Right atrium auricular region (tissue), 2 donors: ENCODE measurements around the gene SETBP1. TPM values are rescaled to one million over a fixed set of nuclear protein-coding genes. Genes with fewer than 3 reads are reported as not detected.
A peak's percentile ranks its signal among the peaks of the same experiment; 100 is the strongest.

Experiments used
- DNase-seq: peaks from one replicate; pipeline ENCODE4 v3.0.0-alpha.2; 2019; ENCODE audit warnings: low spot score
- H3K27ac ChIP-seq, 2 donors: fragments of 200-600 bp; sonication (generic); 1 replicate in 1 of 2; 2 replicates in 1 of 2; pipeline ENCODE4 v1.5.1; 2016 to 2019
- H3K27me3 ChIP-seq, 2 donors: fragments of 200-600 bp; sonication (generic); one replicate each; pipeline versions ENCODE4 v1.5.1 to v1.6.0; 2017 to 2019
- H3K36me3 ChIP-seq: fragments of 200-600 bp; sonication (generic); one replicate; pipeline ENCODE4 v1.5.1; 2016
- H3K4me1 ChIP-seq, 2 donors: fragments of 200-600 bp; sonication (generic); one replicate each; pipeline versions ENCODE4 v1.5.1 to v1.6.0; 2017 to 2019
- H3K4me3 ChIP-seq, 2 donors: fragments of 200-600 bp; sonication (generic); 1 replicate in 1 of 2; 2 replicates in 1 of 2; pipeline ENCODE4 v1.5.1; 2017 to 2019; ENCODE audit warnings: mild to moderate bottlenecking in 1 of 2, moderate library complexity in 1 of 2
- H3K9me3 ChIP-seq, 2 donors: fragments of 200-600 bp; sonication (generic); one replicate each; pipeline ENCODE4 v1.5.1; 2019
- total RNA-seq, 2 donors: library from RNA; depleted of rRNA; stranded (reverse); fragments of >200 nt; gene quantifications; one replicate each; pipeline ENCODE4 v1.1.0, GENCODE V29; 2016
- TF ChIP-seq, protein P1 (sequence below), 2 donors: fragments of 200-600 bp; sonication (generic); IDR thresholded peaks; one replicate each; pipeline ENCODE4 v1.5.1; 2019; ENCODE audit warnings: antibody characterized with exemption in 2 of 2

Gene SETBP1
- total RNA-seq, 2 donors from 2014 or later = 7.8 to 13.4 TPM

DNA sequence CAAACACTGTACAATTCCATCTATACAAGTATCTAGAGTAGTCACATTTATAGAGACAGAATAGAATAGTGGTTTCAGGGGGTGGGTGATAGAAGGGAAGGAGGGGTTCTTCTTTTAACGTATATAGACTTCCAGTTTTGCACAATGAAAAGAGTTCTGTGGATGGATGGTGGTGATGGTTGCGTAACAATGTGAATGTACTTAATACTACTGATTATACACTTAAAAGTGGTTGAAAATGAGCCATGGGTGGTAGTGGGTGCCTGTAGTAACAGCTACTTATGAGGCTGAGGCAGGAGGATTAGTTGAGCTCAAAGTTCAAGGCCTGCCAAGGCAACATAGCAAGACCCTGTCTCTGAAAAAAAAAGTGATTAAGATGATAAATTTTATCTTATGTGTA, 85.8 kb downstream of the SETBP1 start:
- Histone ChIP-seq H3K27ac (no peak overlapping the region), H3K4me3 (no peak overlapping the region), H3K4me1 (peaks cover 0 to 8% of the 10 kb centered on the region in 2 donors), H3K9me3 (no peaks in the 10 kb centered on the region), H3K27me3 (no peaks in the 10 kb centered on the region), H3K36me3 (no peaks in the 10 kb centered on the region)
- DNase-seq = no peak
- TF ChIP-seq, protein P1, sequence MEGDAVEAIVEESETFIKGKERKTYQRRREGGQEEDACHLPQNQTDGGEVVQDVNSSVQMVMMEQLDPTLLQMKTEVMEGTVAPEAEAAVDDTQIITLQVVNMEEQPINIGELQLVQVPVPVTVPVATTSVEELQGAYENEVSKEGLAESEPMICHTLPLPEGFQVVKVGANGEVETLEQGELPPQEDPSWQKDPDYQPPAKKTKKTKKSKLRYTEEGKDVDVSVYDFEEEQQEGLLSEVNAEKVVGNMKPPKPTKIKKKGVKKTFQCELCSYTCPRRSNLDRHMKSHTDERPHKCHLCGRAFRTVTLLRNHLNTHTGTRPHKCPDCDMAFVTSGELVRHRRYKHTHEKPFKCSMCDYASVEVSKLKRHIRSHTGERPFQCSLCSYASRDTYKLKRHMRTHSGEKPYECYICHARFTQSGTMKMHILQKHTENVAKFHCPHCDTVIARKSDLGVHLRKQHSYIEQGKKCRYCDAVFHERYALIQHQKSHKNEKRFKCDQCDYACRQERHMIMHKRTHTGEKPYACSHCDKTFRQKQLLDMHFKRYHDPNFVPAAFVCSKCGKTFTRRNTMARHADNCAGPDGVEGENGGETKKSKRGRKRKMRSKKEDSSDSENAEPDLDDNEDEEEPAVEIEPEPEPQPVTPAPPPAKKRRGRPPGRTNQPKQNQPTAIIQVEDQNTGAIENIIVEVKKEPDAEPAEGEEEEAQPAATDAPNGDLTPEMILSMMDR (IDR thresholded peaks at IDR 0.05) = no peak

DNA sequence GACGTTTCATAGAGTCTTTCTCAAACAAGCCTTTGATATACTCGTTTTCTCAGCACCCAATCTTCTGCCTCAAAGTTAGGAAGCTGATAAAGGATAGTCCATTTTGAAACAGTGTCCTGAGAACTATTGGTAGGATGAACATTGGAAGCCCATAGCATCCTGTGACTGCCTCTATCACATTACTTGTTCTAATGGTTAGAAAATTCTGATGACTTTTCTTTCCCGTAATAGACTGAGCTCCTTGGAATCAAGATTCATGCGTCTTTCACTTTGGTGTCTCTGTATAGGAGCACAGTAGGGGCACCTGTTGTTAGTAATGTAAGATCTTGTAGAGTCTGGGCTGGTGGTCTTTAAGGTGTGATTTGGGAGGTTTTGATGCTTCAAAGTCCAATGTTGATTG, 87.1 kb downstream of the SETBP1 start:
- TF ChIP-seq, protein P1 (IDR thresholded peaks at IDR 0.05) = no peak
- Histone ChIP-seq H3K27me3 (no peaks in the 10 kb centered on the region), H3K4me1 (peaks cover 0 to 16% of the 10 kb centered on the region in 2 donors), H3K9me3 (no peaks in the 10 kb centered on the region), H3K36me3 (no peaks in the 10 kb centered on the region), H3K27ac (no peak overlapping the region), H3K4me3 (no peak overlapping the region)
- no peak for DNase-seq

DNA sequence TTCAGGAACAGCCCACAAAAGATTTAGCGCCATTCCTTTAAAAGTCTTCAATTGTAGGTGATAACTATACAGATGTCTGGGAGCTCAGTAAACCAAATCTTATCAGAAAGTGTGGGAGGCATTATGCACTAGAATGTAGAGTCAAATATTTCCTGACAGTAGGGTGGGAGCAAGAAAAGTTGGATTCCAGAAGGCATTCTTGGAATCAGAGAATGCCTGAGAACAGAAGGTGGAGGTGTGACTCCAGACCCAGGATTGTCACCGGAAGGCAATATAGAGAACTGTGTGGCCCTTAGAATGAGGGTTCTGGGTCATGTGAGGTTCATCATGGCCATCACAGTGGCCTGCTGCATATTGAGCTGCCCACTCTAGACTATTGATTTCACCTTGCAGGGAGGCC, 90.0 kb downstream of the SETBP1 start:
- TF ChIP-seq, protein P1 (IDR thresholded peaks at IDR 0.05) = no peak
- Histone ChIP-seq H3K4me1 (peaks cover 0 to 13% of the 10 kb centered on the region in 2 donors), H3K36me3 (no peaks in the 10 kb centered on the region), H3K9me3 (no peaks in the 10 kb centered on the region), H3K4me3 (no peak overlapping the region), H3K27me3 (no peaks in the 10 kb centered on the region), H3K27ac (no peak overlapping the region)
- DNase-seq = no peak

DNA sequence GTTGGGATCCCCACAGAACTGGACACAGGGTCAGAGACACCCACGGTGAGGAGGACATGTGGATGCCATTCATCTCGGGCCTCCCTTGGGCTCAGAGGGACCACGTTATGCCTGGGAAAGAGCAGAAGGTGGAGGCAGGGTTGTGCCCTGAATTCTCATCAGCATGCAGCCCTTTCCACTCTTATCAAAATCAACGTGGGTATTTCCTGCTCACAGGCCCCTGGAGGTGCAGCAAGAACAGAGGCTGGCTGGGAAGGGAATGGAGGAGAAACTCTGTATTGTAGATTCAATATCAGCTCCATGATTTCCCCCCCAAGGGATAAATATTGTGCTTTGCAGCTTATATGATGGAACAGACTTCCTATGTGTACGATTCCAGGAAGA, 90.9 kb downstream of the SETBP1 start:
- Histone ChIP-seq H3K4me3 (no peak overlapping the region), H3K27me3 (no peaks in the 10 kb centered on the region), H3K9me3 (no peaks in the 10 kb centered on the region), H3K4me1 (peaks cover 0 to 13% of the 10 kb centered on the region in 2 donors), H3K27ac (peak overlapping the region in 1 of 2 donors; percentile 19), H3K36me3 (no peaks in the 10 kb centered on the region)
- TF ChIP-seq, protein P1 (IDR thresholded peaks at IDR 0.05) = no peak
- no peak for DNase-seq

DNA sequence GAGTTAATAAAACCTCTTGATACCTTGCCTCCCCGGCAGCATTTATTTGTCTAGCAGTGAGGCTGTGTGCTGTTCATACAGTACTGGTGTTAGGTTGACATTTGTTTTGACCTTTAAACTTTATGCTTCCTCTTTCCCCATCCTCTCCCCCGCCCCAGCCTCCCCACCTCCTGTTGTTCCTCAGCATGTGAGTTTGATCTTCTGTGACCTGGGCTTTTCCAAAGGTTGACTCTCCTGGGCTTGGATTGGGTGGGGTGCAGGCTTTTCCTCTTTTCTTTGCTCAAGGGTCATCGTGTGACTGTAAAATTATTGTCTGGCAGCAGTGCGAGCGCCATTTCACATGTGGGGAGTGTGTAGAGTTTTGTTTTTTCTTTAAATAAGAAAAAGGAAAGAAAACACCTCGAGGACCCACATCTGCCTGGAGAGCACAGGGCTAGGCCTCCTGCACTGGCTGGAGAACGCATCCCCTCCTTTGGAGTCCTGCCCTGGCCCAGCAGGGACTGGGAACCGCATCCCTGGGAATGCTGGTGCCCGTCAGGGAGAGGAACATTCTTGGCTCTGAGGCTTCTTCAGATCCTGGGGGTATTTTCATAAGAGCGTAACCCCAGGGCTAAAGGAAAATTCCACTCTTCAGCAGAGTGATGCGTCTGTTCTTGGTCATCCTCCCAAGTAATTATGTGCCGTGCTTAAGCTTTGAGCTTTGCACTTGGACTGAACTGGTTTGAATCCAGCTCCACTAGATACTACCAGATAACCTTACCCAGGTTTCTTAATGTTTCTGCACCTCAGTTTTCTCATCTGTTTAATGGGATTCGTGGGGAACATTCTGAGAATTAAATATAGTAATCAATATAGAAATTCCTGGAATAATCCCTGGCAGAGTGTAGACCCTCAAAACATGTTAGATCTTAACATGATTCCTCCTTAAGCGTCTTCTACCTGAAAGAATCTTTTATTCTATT, 91.5 kb downstream of the SETBP1 start:
- Histone ChIP-seq H3K27me3 (no peaks in the 10 kb centered on the region), H3K36me3 (no peaks in the 10 kb centered on the region), H3K9me3 (no peaks in the 10 kb centered on the region), H3K27ac (peak overlapping the region; percentile 19 to 38), H3K4me1 (peaks cover 0 to 17% of the 10 kb centered on the region in 2 donors), H3K4me3 (no peak overlapping the region)
- TF ChIP-seq, protein P1 (IDR thresholded peaks at IDR 0.05) = no peak
- no peak for DNase-seq
